ENCODE data around the gene AOC3. TPM values are rescaled to one million over a fixed set of nuclear protein-coding genes. Genes with fewer than 3 reads are reported as not detected.

Gene AOC3
- total RNA-seq, 2 donors from 2014 or later, result 1.8 to 2.7 TPM

- H3K4me1 Mint-ChIP-seq (ENCODE audit: low read depth in 2 of 2), result peaks cover 20 to 22% of the 10 kb centered on the region in 2 donors
- peak within 1 kb of the TSS; percentile 92 for H3K4me3 Mint-ChIP-seq
- ATAC-seq (peak; percentile 95 to 96), DNase-seq (ENCODE audit: low spot score) (peak; percentile 93)
- H3K9me3 Mint-ChIP-seq, result no peaks in the 10 kb centered on the region
- peaks cover 0 to 7% of the 10 kb centered on the region in 2 donors for H3K27me3 Mint-ChIP-seq
- H3K27ac Mint-ChIP-seq, result peak within 1 kb of the TSS; percentile 96 to 97
- H3K36me3 Mint-ChIP-seq, result peaks cover 5% of the 10 kb centered on the region
Measured at GRCh38 chr17:42832934-42833766, 17.8 kb upstream of the AOC3 start, which contains the start of gene PSME3. TSS of gene PSME3 (plus strand) at chr17:42833397. CDS start at chr17:42833632, 235 bp downstream.

GRCh38 chr17:42833767-42834422, 17.1 kb upstream of the AOC3 start:
- DNase-seq (ENCODE audit: low spot score), result no peak
- ATAC-seq, result no peak
- peak overlapping the region; percentile 96 to 97 for H3K27ac Mint-ChIP-seq
- H3K4me3 Mint-ChIP-seq, result peak overlapping the region; percentile 92
- peaks cover 8% of the 10 kb centered on the region for H3K36me3 Mint-ChIP-seq
- H3K4me1 Mint-ChIP-seq (ENCODE audit: low read depth in 2 of 2), result peaks cover 20 to 22% of the 10 kb centered on the region in 2 donors
- H3K27me3 Mint-ChIP-seq, result peaks cover 0 to 5% of the 10 kb centered on the region in 2 donors
- no peaks in the 10 kb centered on the region for H3K9me3 Mint-ChIP-seq

GRCh38 chr17:42835732-42836131, 15.3 kb upstream of the AOC3 start:
- Mint-ChIP-seq H3K9me3 (no peaks in the 10 kb centered on the region), H3K36me3 (peaks cover 14% of the 10 kb centered on the region), H3K4me3 (no peak overlapping the region), H3K27ac (no peak overlapping the region), H3K27me3 (no peaks in the 10 kb centered on the region), H3K4me1 (ENCODE audit: low read depth in 2 of 2) (peaks cover 20 to 22% of the 10 kb centered on the region in 2 donors)
- no peak for ATAC-seq
- no peak for DNase-seq (ENCODE audit: low spot score)

GRCh38 chr17:42841975-42842685, 8.9 kb upstream of the AOC3 start:
- Mint-ChIP-seq H3K4me3 (no peak overlapping the region), H3K36me3 (peaks cover 32% of the 10 kb centered on the region), H3K27me3 (no peaks in the 10 kb centered on the region), H3K9me3 (no peaks in the 10 kb centered on the region), H3K27ac (no peak overlapping the region), H3K4me1 (ENCODE audit: low read depth in 2 of 2) (peaks cover 19 to 26% of the 10 kb centered on the region in 2 donors)
- no peak for DNase-seq (ENCODE audit: low spot score)
- ATAC-seq, result no peak

GRCh38 chr17:42843358-42843934, 7.6 kb upstream of the AOC3 start:
- Mint-ChIP-seq H3K27me3 (no peaks in the 10 kb centered on the region), H3K27ac (no peak overlapping the region), H3K4me3 (no peak overlapping the region), H3K9me3 (no peaks in the 10 kb centered on the region), H3K4me1 (ENCODE audit: low read depth in 2 of 2) (peaks cover 19 to 24% of the 10 kb centered on the region in 2 donors), H3K36me3 (peaks cover 27% of the 10 kb centered on the region)
- DNase-seq (ENCODE audit: low spot score) (no peak), ATAC-seq (no peak)

- no peaks in the 10 kb centered on the region for H3K9me3 Mint-ChIP-seq
- H3K27ac Mint-ChIP-seq, result peak within 1 kb of the TSS in 1 of 2 donors; percentile 82
- H3K4me3 Mint-ChIP-seq, result no peak within 1 kb of the TSS
- no peaks in the 10 kb centered on the region for H3K27me3 Mint-ChIP-seq
- ATAC-seq, result no peak
- peaks cover 19 to 24% of the 10 kb centered on the region in 2 donors for H3K4me1 Mint-ChIP-seq (ENCODE audit: low read depth in 2 of 2)
- DNase-seq (ENCODE audit: low spot score), result no peak
- peaks cover 20% of the 10 kb centered on the region for H3K36me3 Mint-ChIP-seq
Measured at GRCh38 chr17:42844271-42844670, 6.7 kb upstream of the AOC3 start, which contains the start of gene AOC2. TSS of gene AOC2 (plus strand) at chr17:42844580. CDS start at chr17:42844627, 47 bp downstream.

- Mint-ChIP-seq H3K4me1 (ENCODE audit: low read depth in 2 of 2) (peaks cover 19 to 24% of the 10 kb centered on the region in 2 donors), H3K4me3 (no peak overlapping the region), H3K27me3 (no peaks in the 10 kb centered on the region), H3K9me3 (no peaks in the 10 kb centered on the region), H3K36me3 (peaks cover 17% of the 10 kb centered on the region), H3K27ac (peak overlapping the region in 1 of 2 donors; percentile 82)
- ATAC-seq, result no peak
- DNase-seq (ENCODE audit: low spot score), result no peak
Measured at GRCh38 chr17:42844761-42845555, 6.0 kb upstream of the AOC3 start.

GRCh38 chr17:42845556-42845917, 5.5 kb upstream of the AOC3 start:
- peaks cover 17% of the 10 kb centered on the region for H3K36me3 Mint-ChIP-seq
- DNase-seq (ENCODE audit: low spot score) (no peak), ATAC-seq (no peak)
- no peak overlapping the region for H3K4me3 Mint-ChIP-seq
- H3K4me1 Mint-ChIP-seq (ENCODE audit: low read depth in 2 of 2), result peaks cover 19 to 24% of the 10 kb centered on the region in 2 donors
- H3K27me3 Mint-ChIP-seq, result peaks cover 0 to 4% of the 10 kb centered on the region in 2 donors
- no peaks in the 10 kb centered on the region for H3K9me3 Mint-ChIP-seq
- H3K27ac Mint-ChIP-seq, result peak overlapping the region; percentile 64 to 82

- peaks cover 0 to 4% of the 10 kb centered on the region in 2 donors for H3K27me3 Mint-ChIP-seq
- no peaks in the 10 kb centered on the region for H3K9me3 Mint-ChIP-seq
- DNase-seq (ENCODE audit: low spot score) (peak; percentile 79), ATAC-seq (peak; percentile 85 to 93)
- peaks cover 19 to 24% of the 10 kb centered on the region in 2 donors for H3K4me1 Mint-ChIP-seq (ENCODE audit: low read depth in 2 of 2)
- peaks cover 17% of the 10 kb centered on the region for H3K36me3 Mint-ChIP-seq
- H3K4me3 Mint-ChIP-seq, result peak overlapping the region; percentile 51
- H3K27ac Mint-ChIP-seq, result peak overlapping the region; percentile 64 to 82
Measured at GRCh38 chr17:42845918-42846593, 4.9 kb upstream of the AOC3 start.

GRCh38 chr17:42846594-42847280, 4.3 kb upstream of the AOC3 start:
- no peak for ATAC-seq
- Mint-ChIP-seq H3K4me3 (no peak overlapping the region), H3K27ac (peak overlapping the region; percentile 64 to 82), H3K9me3 (no peaks in the 10 kb centered on the region), H3K36me3 (peaks cover 16% of the 10 kb centered on the region), H3K4me1 (ENCODE audit: low read depth in 2 of 2) (peaks cover 19 to 24% of the 10 kb centered on the region in 2 donors), H3K27me3 (peaks cover 0 to 4% of the 10 kb centered on the region in 2 donors)
- DNase-seq (ENCODE audit: low spot score), result no peak

- Mint-ChIP-seq H3K27ac (no peak overlapping the region), H3K27me3 (peaks cover 0 to 4% of the 10 kb centered on the region in 2 donors), H3K4me1 (ENCODE audit: low read depth in 2 of 2) (peaks cover 14 to 24% of the 10 kb centered on the region in 2 donors), H3K4me3 (no peak overlapping the region), H3K9me3 (no peaks in the 10 kb centered on the region), H3K36me3 (peaks cover 3% of the 10 kb centered on the region)
- ATAC-seq (no peak), DNase-seq (ENCODE audit: low spot score) (no peak)
Measured at GRCh38 chr17:42848093-42848492, 2.9 kb upstream of the AOC3 start.

- H3K36me3 Mint-ChIP-seq, result no peaks in the 10 kb centered on the region
- no peak for ATAC-seq
- no peak for DNase-seq (ENCODE audit: low spot score)
- no peak overlapping the region for H3K4me3 Mint-ChIP-seq
- no peak overlapping the region for H3K27ac Mint-ChIP-seq
- H3K27me3 Mint-ChIP-seq, result peaks cover 0 to 8% of the 10 kb centered on the region in 2 donors
- H3K9me3 Mint-ChIP-seq, result no peaks in the 10 kb centered on the region
- H3K4me1 Mint-ChIP-seq (ENCODE audit: low read depth in 2 of 2), result peaks cover 14 to 24% of the 10 kb centered on the region in 2 donors
Measured at GRCh38 chr17:42849031-42849430, 2.0 kb upstream of the AOC3 start.

Data from natural killer cell treated with Interleukin-12 subunit alpha and Interleukin-12 subunit beta and Interleukin-15 and Interleukin-18, amount 100 ng/mL, for 72 hours (primary cell).